Lower leg skin (tissue), 3 donors: ENCODE data around the gene DNASE2.

Experiments used
- CTCF ChIP-seq, 3 donors: fragments of 450-650 bp; IDR thresholded peaks; one replicate each; pipeline ENCODE4 v1.5.1; 2016; ENCODE audit warnings: antibody characterized with exemption in 3 of 3, mild to moderate bottlenecking in 3 of 3, moderate library complexity in 2 of 3
- POLR2A ChIP-seq, 2 donors: fragments of 450-650 bp; IDR thresholded peaks; one replicate each; pipeline ENCODE4 v1.6.1; 2016 to 2017; ENCODE audit warnings: antibody characterized with exemption in 2 of 2, mild to moderate bottlenecking in 1 of 2, moderate library complexity in 1 of 2

GRCh38 chr19:12825254-12826131 lies 55.8 kb downstream of the DNASE2 start:
- TF ChIP-seq CTCF (IDR thresholded peaks at IDR 0.05): no peak
- TF ChIP-seq POLR2A (IDR thresholded peaks at IDR 0.05): no peak
